GM12891 (cell line): ENCODE measurements around the gene C19orf73.

Experiments
- DNase-seq: peaks from one replicate; pipeline ENCODE4 v3.0.0; 2011; ENCODE audit warnings: low spot score; ENCODE audit not compliant: insufficient read length
- FAIRE-seq: peaks from 2 replicates; lab custom pipeline; 2011; peaks lifted over from hg19 to GRCh38; lab: Jason Lieb, UNC
- PAX5 ChIP-seq: IDR thresholded peaks from 2 replicates; pipeline ENCODE4 v1.6.1; 2011; ENCODE audit warnings: low read length, moderate library complexity, mild to moderate bottlenecking; ENCODE audit not compliant: insufficient read depth, severe bottlenecking
- POLR2A ChIP-seq: IDR thresholded peaks from 2 replicates; pipeline ENCODE4 v1.6.1; 2011; ENCODE audit warnings: low read depth, low read length, control low read depth
- POLR2AphosphoS5 ChIP-seq: IDR thresholded peaks from 2 replicates; pipeline ENCODE4 v1.6.1; 2011; ENCODE audit warnings: low read depth, low read length, control low read depth
- POU2F2 ChIP-seq: IDR thresholded peaks from 2 replicates; pipeline ENCODE4 v1.6.1; 2011; ENCODE audit warnings: low read depth, mild to moderate bottlenecking, control low read depth, low read length, moderate library complexity
- SPI1 ChIP-seq: IDR thresholded peaks from 2 replicates; pipeline ENCODE4 v1.6.1; 2011; ENCODE audit warnings: low read depth, low read length, control low read depth
- TAF1 ChIP-seq: IDR thresholded peaks from 2 replicates; pipeline ENCODE4 v1.6.1; 2011; ENCODE audit warnings: low read depth, low read length, control low read depth

The C19orf73 gene

DNA sequence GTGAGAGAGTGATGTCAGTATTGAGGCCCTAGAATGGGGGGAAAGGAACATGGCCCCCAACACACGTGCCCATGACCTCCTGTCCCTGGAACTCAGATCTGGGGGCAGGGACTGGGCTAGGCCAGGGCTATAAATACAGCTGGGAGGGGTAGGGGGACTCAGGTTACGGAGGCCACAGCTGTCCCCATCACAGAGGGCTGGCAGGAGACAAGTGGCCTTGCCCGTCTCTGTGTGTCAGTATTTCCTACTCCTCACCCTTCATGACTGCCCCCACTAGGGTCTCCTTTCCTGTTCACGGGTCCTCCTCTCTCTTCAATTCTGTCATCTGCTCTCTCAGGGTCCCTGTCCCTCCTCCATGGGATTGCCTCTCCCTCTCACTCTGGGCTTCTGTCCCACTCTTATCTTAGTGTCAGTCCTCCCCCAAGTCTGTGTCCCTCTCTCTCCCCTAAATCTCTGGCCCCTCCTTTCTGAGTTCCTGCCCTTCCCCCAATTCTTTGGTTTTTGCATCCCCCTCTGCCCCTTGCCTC is 36.9 kb upstream of the C19orf73 start:
- TF ChIP-seq SPI1 = no peak
- no peak for TF ChIP-seq TAF1
- TF ChIP-seq PAX5 = no peak
- TF ChIP-seq POLR2AphosphoS5 = no peak
- TF ChIP-seq POU2F2 = no peak
- no peak for TF ChIP-seq POLR2A
- no peak for FAIRE-seq
- DNase-seq = no peak

DNA sequence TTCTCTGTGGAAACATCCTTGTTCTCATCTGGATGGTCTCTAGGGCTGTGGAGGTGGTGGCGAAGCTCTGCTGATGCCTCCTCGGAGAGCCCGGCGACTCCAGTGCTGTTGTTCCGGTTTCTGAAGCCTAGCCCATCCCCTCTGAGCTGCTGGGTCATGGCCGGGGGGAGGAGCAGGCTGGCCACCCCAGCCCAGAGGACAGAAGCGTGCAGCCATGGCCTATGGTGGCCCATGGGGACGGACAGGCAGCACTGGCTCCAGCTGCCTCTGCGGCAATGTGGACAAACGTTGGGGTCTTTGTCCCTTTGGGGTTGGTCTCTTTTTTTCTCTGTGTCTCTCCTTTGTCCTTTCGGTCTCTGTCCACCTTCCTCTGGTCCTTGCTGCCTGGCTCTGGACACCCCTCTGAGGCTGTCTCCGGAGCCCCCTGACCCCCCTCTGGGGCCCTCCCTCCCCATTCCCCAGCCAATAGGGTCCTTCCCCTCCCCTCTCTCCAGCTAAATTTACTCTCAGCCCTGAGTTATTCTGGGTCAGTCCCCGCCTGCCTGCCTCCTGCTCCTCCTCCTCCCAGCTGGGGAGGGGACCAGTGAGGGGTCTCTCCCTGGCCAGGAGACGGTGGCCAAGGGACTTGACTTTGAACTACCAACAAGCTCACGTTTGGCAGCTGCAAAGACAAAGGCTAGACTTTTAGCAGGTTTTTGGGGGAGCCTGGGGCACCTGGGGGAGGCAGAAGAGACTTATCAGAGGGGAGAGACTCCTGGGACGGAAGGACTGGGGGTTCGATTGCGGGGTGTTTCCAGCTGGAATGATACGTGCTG is 36.3 kb upstream of the C19orf73 start, which contains the start of gene HRC:
Gene HRC, minus strand, starts transcription at position 392 of the 815 bp plus-strand sequence. Its CDS starts 159 bp downstream, at position 233.
- no peak for DNase-seq
- no peak for FAIRE-seq
- no peak for TF ChIP-seq TAF1
- no peak for TF ChIP-seq POU2F2
- no peak for TF ChIP-seq POLR2AphosphoS5

DNA sequence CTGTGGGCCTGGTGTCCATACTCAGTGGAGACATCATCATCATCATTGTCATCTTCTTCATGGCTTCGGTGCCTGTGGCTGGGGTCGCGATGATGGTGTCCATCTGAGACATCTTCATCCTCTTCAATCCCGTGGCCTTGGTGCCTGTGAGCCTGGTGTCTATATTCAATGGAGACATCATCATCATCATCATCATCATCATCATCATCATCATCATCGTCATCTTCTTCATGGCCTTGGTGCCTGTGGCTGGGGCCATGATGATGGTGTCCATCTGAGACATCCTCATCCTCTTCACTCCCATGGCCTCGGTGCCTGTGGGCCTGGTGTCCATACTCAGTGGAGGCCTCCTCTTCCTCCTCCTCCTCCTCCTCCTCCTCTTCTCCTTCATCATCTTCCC is 35.3 kb upstream of the C19orf73 start:
- FAIRE-seq (no peak), DNase-seq (no peak)
- TF ChIP-seq SPI1 = no peak
- no peak for TF ChIP-seq TAF1
- no peak for TF ChIP-seq PAX5
- TF ChIP-seq POLR2AphosphoS5 = no peak
- no peak for TF ChIP-seq POU2F2
- no peak for TF ChIP-seq POLR2A

DNA sequence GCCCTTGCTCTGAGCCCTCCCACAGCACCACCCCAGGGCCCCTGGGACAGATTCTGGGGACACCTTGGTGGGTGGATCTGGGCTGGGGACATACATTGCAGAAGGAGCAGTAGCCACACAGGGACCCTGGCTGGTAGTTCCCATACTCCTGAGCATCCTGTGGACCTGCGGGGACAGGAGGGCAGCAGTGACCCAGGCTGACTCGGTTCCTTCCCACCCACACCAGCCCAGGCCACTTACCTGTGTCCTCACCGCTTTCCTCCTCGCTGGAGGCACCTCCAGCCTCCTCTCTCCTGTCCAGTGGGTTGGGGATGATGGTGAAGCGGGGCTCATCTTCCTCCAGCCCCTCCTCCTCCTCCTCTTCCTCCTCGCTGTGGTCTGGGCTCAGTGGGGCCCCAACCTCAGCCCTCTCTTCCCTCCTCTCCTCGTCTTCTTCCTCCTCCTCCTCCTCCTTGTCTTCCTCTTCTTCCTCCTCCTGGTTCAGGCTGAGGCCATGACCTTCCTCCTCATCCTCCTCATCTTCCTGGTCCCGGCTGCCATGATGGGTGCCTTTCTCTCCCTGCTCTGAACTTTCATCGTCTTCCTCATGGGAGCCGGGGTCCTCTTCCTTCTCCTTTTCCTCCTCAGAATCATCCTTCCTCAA is 34.3 kb upstream of the C19orf73 start:
- FAIRE-seq (no peak), DNase-seq (no peak)
- TF ChIP-seq PAX5 (no peak), POLR2A (no peak), POLR2AphosphoS5 (no peak), POU2F2 (no peak), TAF1 (no peak), SPI1 (no peak)

DNA sequence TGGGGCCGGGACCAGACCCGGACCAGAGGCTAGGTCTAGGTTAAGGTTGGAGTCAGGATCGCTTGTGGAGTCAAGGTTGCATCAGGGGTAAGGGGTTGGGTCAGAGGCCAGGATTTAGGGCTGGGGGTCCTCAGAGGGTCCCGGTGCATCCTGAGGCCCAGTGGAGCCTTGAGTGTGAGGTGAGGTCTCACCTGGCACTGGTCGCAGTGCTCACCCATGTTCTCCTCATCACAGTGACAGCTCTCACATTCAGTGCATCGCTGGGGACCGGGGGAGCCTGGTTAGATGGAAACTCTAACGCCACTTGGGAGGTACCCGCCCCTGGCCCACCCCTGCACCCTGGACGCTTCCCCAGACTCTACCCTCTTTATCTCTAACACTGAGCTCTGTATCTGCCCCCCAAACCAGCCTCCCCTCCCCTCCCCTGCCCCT is 33.2 kb upstream of the C19orf73 start:
- TF ChIP-seq POU2F2 (no peak), POLR2A (no peak), POLR2AphosphoS5 (no peak), SPI1 (no peak), TAF1 (no peak), PAX5 (no peak)
- FAIRE-seq (no peak), DNase-seq (no peak)

DNA sequence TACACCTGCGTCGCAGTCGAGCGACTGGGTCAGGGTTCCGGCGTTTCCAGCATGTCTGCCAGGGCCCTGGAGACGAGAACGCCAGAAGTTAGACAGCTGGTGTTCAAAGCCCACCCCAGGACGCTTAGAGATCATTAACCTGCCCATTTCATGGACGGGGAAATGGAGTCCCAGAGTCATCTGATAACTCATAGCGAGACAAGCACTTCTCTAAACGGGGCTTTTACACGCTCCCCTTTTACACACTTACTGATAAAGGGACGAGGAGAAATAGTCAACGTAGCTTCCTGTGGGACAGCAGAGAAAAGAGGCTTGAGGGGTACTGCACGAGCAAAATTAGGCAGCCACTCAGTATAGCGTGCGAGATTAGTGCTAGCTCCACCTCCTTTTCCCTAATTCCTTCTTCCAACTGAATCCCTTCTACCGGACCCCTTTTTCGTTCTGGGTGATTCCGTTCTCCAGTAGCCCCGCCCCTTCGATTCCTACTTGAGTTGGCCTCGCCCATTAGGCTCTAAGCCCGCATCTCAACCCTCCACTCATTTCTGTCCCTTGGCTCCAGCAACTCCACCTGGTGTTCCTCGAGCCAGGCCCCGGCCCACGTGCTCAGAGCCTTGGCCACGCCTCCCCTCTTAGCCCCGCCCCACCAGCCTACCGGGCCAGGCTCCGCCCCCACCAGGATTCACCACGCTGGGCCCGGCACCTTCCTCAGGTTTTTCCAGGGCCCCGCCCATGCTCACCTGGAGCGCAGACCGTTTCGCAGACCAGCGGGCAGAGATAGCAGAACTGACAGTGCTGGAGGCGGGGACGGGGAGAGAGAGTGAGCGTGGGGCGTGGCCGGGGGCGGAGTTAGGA is 32.5 kb upstream of the C19orf73 start:
- no peak for FAIRE-seq
- DNase-seq = no peak
- TF ChIP-seq PAX5 (no peak), TAF1 (no peak), POLR2AphosphoS5 (no peak), SPI1 (no peak), POLR2A (no peak), POU2F2 (no peak)

DNA sequence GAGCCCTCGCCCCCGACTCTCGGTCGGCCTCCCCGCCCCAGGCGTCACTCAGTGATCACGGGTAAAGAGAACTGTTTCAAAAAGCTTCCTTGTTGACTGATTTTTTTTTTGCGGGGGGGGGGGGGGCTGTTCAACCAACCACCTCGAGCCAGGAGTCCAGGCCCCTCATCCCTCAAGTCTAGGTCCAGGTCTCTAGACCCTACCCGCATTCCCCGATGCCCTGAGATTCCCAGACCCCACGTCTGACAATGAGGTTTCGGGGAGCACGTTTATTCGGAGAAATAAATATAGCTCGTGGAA is 32.0 kb upstream of the C19orf73 start:
- FAIRE-seq = no peak
- DNase-seq = no peak
- no peak for TF ChIP-seq SPI1
- TF ChIP-seq POU2F2 = no peak
- no peak for TF ChIP-seq POLR2AphosphoS5
- no peak for TF ChIP-seq POLR2A
- TF ChIP-seq TAF1 = no peak
- no peak for TF ChIP-seq PAX5

DNA sequence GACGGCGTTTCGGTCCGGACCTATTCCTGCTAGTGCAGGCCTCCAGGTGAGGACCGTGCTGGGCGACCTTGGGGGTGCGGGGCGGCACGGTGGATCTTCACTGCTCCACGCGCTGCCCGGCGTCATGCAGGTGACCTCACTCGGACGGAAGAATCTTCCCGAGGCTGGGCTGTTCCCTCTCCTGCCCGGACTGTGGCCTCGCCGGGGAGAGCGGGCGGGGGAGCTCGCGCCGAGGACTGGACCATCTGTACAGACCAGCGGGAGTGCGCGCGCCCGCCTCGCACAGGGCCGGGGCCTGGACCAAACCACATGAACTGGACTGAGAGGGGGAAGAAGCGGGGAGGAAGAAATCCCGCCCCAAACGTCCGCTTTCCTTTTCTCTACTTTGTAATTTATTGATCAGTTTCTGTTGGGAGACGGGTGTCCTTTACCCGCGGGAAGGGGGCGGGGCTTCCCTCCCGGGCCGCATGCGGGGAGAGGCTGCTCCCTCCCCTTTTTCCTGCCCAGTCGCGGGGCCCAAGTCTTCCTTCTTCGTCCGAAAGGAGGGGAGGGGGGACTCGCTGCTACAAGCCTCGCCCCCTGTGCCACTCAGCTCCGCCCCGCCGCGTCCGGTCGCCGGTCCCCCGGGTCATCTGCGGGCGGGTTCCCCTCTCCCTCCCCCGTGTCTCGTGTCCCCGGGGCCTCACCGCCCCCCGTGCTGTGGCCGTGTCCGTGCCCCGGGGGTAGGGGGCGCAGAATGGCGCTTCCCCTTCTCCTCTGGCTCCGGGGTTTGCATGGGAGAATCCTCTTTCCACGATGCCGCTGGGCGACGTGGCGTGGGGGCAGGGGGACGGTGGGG is 31.4 kb upstream of the C19orf73 start:
- no peak for FAIRE-seq
- TF ChIP-seq SPI1 (no peak), POU2F2 (no peak), POLR2A (no peak), POLR2AphosphoS5 (no peak), PAX5 (no peak), TAF1 (no peak)
- DNase-seq = peak; percentile 58

DNA sequence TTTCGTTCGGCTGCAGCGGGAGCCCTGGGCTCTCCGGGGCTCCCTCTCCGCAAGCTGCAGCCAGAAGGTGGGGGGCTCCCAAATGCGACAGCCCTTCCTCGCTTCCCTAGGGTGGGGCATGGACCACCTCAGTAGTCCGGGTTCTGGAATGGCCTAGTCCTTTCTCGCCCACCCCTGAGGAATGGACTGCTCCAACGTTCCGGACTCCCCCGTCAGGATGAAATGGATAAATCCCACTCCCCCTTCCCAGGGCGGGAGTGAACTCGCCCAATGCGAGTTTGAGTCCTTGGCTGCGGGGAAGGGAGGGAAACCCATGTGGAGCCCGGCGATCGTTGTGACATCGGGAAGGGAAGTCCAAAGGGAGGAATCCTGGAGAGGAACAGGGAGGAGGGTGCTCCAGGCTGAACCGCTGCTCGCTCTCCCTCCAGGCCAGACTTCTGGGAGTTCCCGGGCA is 30.7 kb upstream of the C19orf73 start:
- FAIRE-seq = no peak
- DNase-seq = no peak
- TF ChIP-seq PAX5 (no peak), TAF1 (no peak), POLR2A (no peak), SPI1 (no peak), POLR2AphosphoS5 (no peak), POU2F2 (no peak)
